Measurements from ENCODE around the gene THSD4. TPM values are rescaled to one million over a fixed set of nuclear protein-coding genes. Genes with fewer than 3 reads are reported as not detected.

The THSD4 gene
- polyA plus RNA-seq, 1 donor from 2014 or later, result 0.46 TPM

DNA sequence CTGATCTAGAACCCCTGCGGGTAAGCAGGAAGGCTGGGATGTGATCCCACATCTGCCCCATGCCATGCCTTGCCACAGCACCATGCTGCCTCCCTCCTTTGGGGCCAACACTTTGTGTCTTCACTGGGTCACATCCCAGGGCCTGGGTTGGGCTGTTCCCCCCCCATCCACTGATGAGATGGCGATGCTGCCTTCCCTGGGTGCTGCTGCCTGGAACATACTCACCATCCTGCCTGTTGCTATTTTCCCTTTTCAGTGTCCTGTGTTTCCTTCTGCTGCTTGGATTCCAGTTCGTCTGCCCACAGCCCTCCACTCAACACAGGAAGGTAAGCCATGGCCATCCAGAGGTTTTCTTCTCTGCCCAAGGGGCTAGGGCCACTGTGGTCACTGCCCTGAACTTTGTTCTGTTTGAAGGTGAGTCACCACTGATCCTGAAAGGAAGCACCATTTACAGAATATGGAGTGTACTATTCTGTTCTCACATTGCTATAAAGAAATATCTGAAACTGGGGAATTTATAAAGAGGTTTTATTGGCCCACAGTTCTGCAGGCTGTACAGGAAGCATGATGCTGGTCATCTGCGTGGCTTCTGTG is 39.4 kb downstream of the THSD4 start:
- H3K4me2 ChIP-seq (ENCODE audit: low read length), result no peak overlapping the region
- no peak overlapping the region for H3K9ac ChIP-seq (ENCODE audit: low read length)
- no peaks in the 10 kb centered on the region for H3K36me3 ChIP-seq (ENCODE audit: insufficient read depth, low read length)
- no peak overlapping the region for H3K4me3 ChIP-seq (ENCODE audit: low read length)
- H3K27ac ChIP-seq (ENCODE audit: low read length), result no peak overlapping the region
- no peaks in the 10 kb centered on the region for H3K79me2 ChIP-seq (replicated peaks; ENCODE audit: insufficient read depth, low read length)
- no peak overlapping the region for H2AFZ ChIP-seq (ENCODE audit: low read depth, low read length)
- no peaks in the 10 kb centered on the region for H4K20me1 ChIP-seq (ENCODE audit: insufficient read depth)
- H3K9me3 ChIP-seq (ENCODE audit: low read length), result no peaks in the 10 kb centered on the region
- no peaks in the 10 kb centered on the region for H3K27me3 ChIP-seq (ENCODE audit: insufficient read depth, low read depth, low read length)
- no peaks in the 10 kb centered on the region for H3K9me2 ChIP-seq (ENCODE audit: insufficient read depth, low read length)
- no peaks in the 10 kb centered on the region for H3F3A ChIP-seq (ENCODE audit: insufficient read depth, low read length, poor library complexity, severe bottlenecking)
- TF ChIP-seq, protein P1, sequence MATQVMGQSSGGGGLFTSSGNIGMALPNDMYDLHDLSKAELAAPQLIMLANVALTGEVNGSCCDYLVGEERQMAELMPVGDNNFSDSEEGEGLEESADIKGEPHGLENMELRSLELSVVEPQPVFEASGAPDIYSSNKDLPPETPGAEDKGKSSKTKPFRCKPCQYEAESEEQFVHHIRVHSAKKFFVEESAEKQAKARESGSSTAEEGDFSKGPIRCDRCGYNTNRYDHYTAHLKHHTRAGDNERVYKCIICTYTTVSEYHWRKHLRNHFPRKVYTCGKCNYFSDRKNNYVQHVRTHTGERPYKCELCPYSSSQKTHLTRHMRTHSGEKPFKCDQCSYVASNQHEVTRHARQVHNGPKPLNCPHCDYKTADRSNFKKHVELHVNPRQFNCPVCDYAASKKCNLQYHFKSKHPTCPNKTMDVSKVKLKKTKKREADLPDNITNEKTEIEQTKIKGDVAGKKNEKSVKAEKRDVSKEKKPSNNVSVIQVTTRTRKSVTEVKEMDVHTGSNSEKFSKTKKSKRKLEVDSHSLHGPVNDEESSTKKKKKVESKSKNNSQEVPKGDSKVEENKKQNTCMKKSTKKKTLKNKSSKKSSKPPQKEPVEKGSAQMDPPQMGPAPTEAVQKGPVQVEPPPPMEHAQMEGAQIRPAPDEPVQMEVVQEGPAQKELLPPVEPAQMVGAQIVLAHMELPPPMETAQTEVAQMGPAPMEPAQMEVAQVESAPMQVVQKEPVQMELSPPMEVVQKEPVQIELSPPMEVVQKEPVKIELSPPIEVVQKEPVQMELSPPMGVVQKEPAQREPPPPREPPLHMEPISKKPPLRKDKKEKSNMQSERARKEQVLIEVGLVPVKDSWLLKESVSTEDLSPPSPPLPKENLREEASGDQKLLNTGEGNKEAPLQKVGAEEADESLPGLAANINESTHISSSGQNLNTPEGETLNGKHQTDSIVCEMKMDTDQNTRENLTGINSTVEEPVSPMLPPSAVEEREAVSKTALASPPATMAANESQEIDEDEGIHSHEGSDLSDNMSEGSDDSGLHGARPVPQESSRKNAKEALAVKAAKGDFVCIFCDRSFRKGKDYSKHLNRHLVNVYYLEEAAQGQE (IDR thresholded peaks at IDR 0.05; ENCODE audit: borderline replicate concordance), result no peak
- TF ChIP-seq EZH2 (IDR thresholded peaks at IDR 0.05; ENCODE audit: borderline replicate concordance, insufficient read depth, low read length, poor library complexity, severe bottlenecking) (no peak), TAF1 (IDR thresholded peaks at IDR 0.05; ENCODE audit: low read depth) (no peak), SMC3 (conservative IDR thresholded peaks at IDR 0.05; ENCODE audit: poor library complexity) (no peak), POLR2AphosphoS5 (IDR thresholded peaks at IDR 0.05) (no peak), MXI1 (conservative IDR thresholded peaks at IDR 0.05; ENCODE audit: poor library complexity, severe bottlenecking) (no peak), EP300 (conservative IDR thresholded peaks at IDR 0.05; ENCODE audit: poor library complexity, severe bottlenecking) (no peak), RAD21 (conservative IDR thresholded peaks at IDR 0.05) (no peak)
- TF ChIP-seq, protein P2, sequence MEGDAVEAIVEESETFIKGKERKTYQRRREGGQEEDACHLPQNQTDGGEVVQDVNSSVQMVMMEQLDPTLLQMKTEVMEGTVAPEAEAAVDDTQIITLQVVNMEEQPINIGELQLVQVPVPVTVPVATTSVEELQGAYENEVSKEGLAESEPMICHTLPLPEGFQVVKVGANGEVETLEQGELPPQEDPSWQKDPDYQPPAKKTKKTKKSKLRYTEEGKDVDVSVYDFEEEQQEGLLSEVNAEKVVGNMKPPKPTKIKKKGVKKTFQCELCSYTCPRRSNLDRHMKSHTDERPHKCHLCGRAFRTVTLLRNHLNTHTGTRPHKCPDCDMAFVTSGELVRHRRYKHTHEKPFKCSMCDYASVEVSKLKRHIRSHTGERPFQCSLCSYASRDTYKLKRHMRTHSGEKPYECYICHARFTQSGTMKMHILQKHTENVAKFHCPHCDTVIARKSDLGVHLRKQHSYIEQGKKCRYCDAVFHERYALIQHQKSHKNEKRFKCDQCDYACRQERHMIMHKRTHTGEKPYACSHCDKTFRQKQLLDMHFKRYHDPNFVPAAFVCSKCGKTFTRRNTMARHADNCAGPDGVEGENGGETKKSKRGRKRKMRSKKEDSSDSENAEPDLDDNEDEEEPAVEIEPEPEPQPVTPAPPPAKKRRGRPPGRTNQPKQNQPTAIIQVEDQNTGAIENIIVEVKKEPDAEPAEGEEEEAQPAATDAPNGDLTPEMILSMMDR (IDR thresholded peaks at IDR 0.05; ENCODE audit: poor library complexity, severe bottlenecking), result no peak

DNA sequence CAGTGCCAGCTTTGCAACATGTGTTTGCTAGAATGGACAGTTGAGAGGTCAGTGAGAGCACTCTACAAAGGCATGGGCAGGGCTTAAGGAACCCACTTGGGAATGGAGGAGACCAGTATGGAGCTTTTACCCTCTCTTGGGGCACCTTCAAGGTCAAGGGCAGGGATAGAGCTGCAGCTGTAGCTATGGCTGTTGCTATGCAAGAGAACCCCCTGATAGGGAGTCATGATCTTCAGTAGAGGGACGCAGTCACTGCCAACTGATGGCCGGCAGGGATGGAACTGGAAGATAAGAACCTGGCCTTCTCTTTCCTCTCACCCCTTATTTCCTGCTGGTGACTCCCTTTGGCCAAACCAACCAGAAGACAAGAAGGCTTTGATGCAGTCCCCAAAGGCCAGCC is 40.3 kb downstream of the THSD4 start:
- no peak overlapping the region for H3K4me3 ChIP-seq (ENCODE audit: low read length)
- H2AFZ ChIP-seq (ENCODE audit: low read depth, low read length), result no peak overlapping the region
- no peaks in the 10 kb centered on the region for H3K79me2 ChIP-seq (replicated peaks; ENCODE audit: insufficient read depth, low read length)
- H3K9me3 ChIP-seq (ENCODE audit: low read length), result no peaks in the 10 kb centered on the region
- H3K9me2 ChIP-seq (ENCODE audit: insufficient read depth, low read length), result no peaks in the 10 kb centered on the region
- H3F3A ChIP-seq (ENCODE audit: insufficient read depth, low read length, poor library complexity, severe bottlenecking), result no peaks in the 10 kb centered on the region
- TF ChIP-seq TAF1 (IDR thresholded peaks at IDR 0.05; ENCODE audit: low read depth) (no peak), RAD21 (conservative IDR thresholded peaks at IDR 0.05) (no peak), POLR2AphosphoS5 (IDR thresholded peaks at IDR 0.05) (no peak), EZH2 (IDR thresholded peaks at IDR 0.05; ENCODE audit: borderline replicate concordance, insufficient read depth, low read length, poor library complexity, severe bottlenecking) (no peak), SMC3 (conservative IDR thresholded peaks at IDR 0.05; ENCODE audit: poor library complexity) (no peak), EP300 (conservative IDR thresholded peaks at IDR 0.05; ENCODE audit: poor library complexity, severe bottlenecking) (no peak), MXI1 (conservative IDR thresholded peaks at IDR 0.05; ENCODE audit: poor library complexity, severe bottlenecking) (no peak)
- TF ChIP-seq, protein P2 (IDR thresholded peaks at IDR 0.05; ENCODE audit: poor library complexity, severe bottlenecking), result no peak
- TF ChIP-seq, protein P1 (IDR thresholded peaks at IDR 0.05; ENCODE audit: borderline replicate concordance), result no peak
- H3K36me3 ChIP-seq (ENCODE audit: insufficient read depth, low read length), result no peaks in the 10 kb centered on the region
- H3K9ac ChIP-seq (ENCODE audit: low read length), result no peak overlapping the region
- no peaks in the 10 kb centered on the region for H3K27me3 ChIP-seq (ENCODE audit: insufficient read depth, low read depth, low read length)
- no peaks in the 10 kb centered on the region for H4K20me1 ChIP-seq (ENCODE audit: insufficient read depth)
- no peak overlapping the region for H3K27ac ChIP-seq (ENCODE audit: low read length)
- no peak overlapping the region for H3K4me2 ChIP-seq (ENCODE audit: low read length)

All from neural cell (in vitro differentiated cells).